Stimulated activated CD4-positive, alpha-beta T cell treated with anti-CD3 and anti-CD28 coated beads, Interleukin-2, amount 100 ng/mL, for 48 hours (primary cell): ENCODE results near the gene PRMT7.

Source experiments
- DNase-seq, 2 donors: peaks; one replicate each; pipeline ENCODE4 v3.0.0-alpha.2; 2020

PRMT7 gene

GRCh38 chr16:68350813-68351350, 40.1 kb downstream of the PRMT7 start:
- no peak for DNase-seq

DNA sequence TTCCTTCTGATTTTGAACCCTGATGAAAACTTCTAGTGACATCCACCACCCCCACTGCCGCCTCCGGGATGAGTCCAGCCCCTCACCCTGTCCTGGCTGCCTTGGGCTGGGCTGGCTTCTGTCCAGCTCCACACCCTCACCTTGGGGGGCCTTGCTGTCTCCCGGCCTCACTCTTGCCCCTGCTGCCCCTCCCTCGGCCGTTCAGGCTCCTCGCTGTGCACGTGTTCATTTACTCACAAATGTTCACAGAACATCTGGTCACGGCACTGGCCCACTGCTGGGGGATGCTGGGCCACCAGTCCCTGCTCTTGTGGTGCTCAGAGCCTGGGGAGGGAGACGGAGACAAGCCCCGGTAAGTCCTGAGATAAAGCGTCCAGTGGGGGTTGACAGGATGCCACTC, 40.6 kb downstream of the PRMT7 start:
- DNase-seq: no peak

DNA sequence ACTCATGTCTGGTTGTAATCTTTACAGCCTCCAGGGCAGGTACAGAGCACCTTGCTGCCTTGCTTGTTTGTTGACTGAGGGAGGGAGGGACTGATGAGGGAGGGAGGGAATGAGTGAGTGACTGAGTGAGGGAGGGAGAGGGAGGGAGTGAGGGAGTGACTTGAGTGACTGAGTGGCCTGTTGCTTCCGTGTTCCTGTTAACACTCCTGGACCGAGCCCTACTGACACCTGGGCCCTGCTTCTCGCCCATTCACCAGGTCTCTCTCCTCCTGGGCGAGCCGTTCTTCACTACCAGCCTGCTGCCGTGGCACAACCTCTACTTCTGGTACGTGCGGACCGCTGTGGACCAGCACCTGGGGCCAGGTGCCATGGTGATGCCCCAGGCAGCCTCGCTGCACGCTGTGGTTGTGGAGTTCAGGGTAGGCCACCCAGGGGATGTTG, 41.2 kb downstream of the PRMT7 start:
- no peak for DNase-seq

DNA sequence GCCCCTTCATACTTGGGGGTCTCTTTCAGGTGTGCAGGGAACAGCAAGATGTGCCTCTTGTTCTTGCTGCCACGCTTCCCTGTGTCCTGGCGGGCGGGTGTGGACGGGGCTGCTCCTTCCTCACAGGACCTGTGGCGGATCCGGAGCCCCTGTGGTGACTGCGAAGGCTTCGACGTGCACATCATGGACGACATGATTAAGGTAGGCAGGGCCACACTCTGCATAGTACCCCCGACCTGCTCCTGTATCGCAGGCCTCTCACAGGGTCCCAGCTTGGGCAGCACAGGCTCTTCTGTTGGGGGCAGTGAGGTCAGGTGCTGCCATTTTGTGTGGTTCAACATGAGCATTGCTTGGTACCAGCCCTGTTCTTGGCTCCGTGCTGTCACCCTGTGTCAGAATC, 42.5 kb downstream of the PRMT7 start:
- DNase-seq: no peak

- no peak for DNase-seq
These were observed 44.0 kb downstream of the PRMT7 start for GRCh38 chr16:68354816-68355215.

DNA sequence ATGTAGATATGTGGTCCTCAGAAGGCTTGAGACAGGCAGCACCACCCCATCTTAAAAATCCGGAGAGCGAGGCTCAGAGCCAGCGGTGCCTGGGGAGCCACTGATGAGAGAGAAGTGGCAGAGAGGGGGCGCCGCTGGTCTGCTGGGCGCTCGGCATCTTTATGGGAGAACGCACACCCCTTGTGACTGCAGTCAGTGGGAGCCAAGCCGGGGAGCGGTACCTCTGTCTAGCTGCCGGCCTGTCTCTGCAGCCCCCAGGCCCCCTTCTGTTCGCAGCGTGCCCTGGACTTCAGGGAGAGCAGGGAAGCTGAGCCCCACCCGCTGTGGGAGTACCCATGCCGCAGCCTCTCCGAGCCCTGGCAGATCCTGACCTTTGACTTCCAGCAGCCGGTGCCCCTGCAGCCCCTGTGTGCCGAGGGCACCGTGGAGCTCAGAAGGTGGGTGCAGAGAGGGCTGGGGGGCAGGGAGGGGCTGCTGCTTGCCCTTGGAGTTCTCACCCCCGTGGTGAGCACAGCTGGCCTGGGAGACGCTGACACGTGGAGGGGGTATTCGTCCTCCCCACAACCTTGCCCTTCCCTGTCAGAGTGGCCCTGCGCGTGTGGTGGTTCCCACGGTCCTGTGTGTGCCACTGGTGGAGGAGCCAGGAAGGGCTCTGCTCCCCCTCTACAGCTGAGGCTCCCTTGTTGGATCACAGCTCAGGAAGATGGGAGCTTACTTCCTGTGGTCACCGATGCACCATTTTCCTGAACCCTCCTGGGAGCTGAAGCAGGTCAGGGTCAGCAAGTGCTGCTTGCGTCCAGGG, 44.8 kb downstream of the PRMT7 start:
- DNase-seq: no peak

- peak; percentile 35 to 48 for DNase-seq
These were observed 45.6 kb downstream of the PRMT7 start for GRCh38 chr16:68356249-68356918.

GRCh38 chr16:68356919-68357286, 46.1 kb downstream of the PRMT7 start:
- no peak for DNase-seq

- DNase-seq: no peak
These were observed 46.7 kb downstream of the PRMT7 start for GRCh38 chr16:68357521-68357922.

- DNase-seq: no peak
These were observed 47.1 kb downstream of the PRMT7 start for GRCh38 chr16:68357923-68358322.

GRCh38 chr16:68358951-68359350, 48.1 kb downstream of the PRMT7 start:
- DNase-seq: no peak

GRCh38 chr16:68359398-68360191, 48.8 kb downstream of the PRMT7 start:
- no peak for DNase-seq

GRCh38 chr16:68360547-68360946, 49.7 kb downstream of the PRMT7 start:
- DNase-seq: no peak

GRCh38 chr16:68360956-68361355, 50.1 kb downstream of the PRMT7 start:
- no peak for DNase-seq

DNA sequence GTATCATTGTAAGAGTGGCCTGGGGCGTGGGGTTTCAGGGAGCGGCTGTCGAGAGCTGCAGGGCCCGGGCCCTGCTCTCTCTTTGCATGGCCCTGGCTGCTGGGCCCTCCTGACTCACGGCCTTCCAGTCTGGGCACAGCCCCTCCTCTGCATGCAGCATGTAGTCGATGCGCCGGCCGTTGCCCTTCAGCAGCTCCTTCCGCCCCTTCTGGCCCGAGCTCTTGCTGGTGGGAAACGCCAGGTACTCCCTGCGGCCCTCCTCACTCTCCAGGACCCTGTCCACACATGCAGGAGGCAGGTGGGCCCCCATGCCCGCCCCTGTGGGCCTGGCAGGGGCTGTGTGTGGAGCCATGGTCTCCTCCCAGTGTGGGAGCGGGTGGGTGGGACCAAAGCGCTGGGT, 50.7 kb downstream of the PRMT7 start:
- DNase-seq: no peak

DNA sequence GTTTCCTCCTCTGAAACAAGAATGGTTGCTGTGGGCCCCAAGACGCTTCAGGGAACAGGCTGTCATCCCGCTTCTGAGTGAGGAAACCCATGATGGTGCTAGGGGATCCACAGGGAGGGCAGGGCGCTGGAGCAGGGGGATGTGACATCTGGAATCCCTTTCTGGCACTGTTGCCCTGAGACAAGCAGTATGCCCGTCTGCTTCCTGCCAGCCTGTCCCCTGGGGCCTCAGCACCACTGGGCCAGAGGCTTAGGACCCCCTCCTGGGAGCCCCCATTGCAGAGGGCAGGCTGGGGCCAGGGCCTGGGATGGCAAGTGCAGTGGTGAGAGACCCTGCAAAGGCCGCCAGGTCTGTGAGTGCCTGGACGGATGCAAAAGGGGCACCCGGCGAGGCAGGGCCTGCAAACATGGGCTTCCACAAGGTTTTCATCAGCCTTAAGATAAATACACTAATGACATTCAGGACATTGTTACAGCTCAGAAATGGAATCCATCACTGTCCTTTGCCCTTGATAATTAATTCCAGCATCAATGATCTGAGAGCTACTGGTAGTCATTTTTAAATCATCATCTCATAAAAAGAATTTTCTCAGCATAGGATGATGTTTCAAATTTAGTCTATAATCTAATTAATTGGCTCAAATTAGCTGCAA, 51.6 kb downstream of the PRMT7 start:
- no peak for DNase-seq

DNA sequence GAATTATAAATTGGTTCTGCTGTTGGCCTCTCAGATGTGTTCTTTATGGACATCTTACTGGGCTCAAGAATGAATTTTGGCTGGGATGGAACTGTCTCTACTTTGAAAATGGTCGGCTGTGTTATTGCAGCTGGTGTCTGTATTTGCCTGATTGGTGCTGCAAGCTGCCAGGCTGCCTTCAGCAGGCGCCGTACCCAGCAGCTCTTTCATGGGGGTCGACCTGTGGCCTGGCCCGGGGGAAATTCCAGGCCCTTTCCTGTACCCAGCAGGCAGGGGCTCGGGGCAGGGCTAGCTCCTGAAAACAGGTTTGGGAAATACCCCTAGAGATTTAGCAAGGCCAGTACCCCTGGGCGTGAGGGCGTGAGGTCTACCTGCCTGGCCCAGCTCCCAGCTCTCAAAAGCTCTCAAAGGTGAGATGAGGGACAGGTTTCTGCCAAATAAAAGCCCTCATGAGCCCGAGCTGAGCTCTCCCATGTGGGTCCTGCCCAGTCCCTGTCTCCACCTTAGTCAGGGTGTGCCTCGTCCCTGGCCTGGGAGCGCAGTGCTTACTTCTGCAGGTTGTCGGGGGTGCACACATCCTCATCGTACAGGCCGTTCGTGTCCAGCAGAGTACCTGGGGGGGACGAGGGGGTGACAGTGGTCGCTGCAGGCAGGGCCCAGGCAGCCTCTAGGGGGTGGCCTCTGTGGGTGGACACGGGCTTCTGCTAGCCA, 52.3 kb downstream of the PRMT7 start:
- DNase-seq: no peak

- DNase-seq: no peak
These were observed 53.1 kb downstream of the PRMT7 start for GRCh38 chr16:68363658-68364521.

GRCh38 chr16:68364561-68364998, 53.8 kb downstream of the PRMT7 start:
- DNase-seq: no peak

GRCh38 chr16:68365167-68365817, 54.5 kb downstream of the PRMT7 start:
- no peak for DNase-seq

DNA sequence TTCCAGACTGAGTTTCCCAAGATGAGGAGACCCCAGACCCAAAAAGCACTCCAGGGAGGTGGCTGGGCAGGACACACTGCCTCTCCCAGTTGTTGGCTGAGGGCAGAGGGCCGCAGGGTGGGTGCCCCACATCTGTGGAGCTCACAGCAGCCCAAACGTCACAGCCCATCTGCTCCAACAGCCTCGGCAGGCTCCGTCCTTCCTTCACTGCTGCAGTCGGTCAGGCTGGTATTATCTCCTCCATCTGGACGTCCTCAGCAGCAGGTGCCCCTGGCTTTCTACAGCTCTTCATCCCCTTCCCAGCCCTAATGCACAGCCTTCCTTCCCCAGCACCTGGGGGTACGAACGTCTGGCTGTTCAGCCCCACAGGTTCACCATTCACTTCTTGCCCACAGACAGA, 55.2 kb downstream of the PRMT7 start:
- DNase-seq: no peak
